Measurements from ENCODE around the gene DPYD. TPM values are rescaled to one million over a fixed set of nuclear protein-coding genes. Genes with fewer than 3 reads are reported as not detected.
"Not testable (repeated sequence)": the region's sequence is repeated elsewhere in the genome, so short reads cannot be mapped to it uniquely, and the experiment has no call there.

DPYD gene
- total and polyA plus RNA-seq, 11 donors = 2.6 to 38.4 (median 7.8) TPM

- Histone ChIP-seq H3K4me1 (peaks cover 0 to 10% (median 0%) of the 10 kb centered on the region in 12 donors), H3K9me3 (no peaks in the 10 kb centered on the region), H3K36me3 (no peaks in the 10 kb centered on the region), H3K27me3 (no peaks in the 10 kb centered on the region), H3K27ac (no peak overlapping the region), H3K4me3 (no peak overlapping the region)
- intact Hi-C loops (cut with DNase I) = loop anchor here in 7 of 10 donors (2.0 to 10.0 kb wide), 4 partner anchors 280 to 810 kb away; no protein-coding TSS in a partner anchor
- TF ChIP-seq POLR2A (IDR thresholded peaks at IDR 0.05) = no peak
- no peak for TF ChIP-seq CTCF (IDR thresholded peaks at IDR 0.05)
- DNase-seq = no peak
- ATAC-seq = no peak
- WGBS, 4 donors = 80 to 84% (median 81%) methylated on average over 4 of the region's 4 CpGs
These were observed 675.8 kb downstream of the DPYD start for GRCh38 chr1:97245026-97245425.

GRCh38 chr1:97243973-97244560 is 676.8 kb downstream of the DPYD start:
- H3K9me3 ChIP-seq = no peaks in the 10 kb centered on the region
- peak; percentile 17 to 56 (median 42) for TF ChIP-seq CTCF (IDR thresholded peaks at IDR 0.05)
- TF ChIP-seq POLR2A (IDR thresholded peaks at IDR 0.05) = no peak
- no peaks in the 10 kb centered on the region for H3K36me3 ChIP-seq
- no peaks in the 10 kb centered on the region for H3K27me3 ChIP-seq
- H3K4me1 ChIP-seq = peaks cover 0 to 10% (median 0%) of the 10 kb centered on the region in 12 donors
- 84 to 90% (median 86%) methylated on average over 2 of the region's 2 CpGs for WGBS, 4 donors
- no peak overlapping the region for H3K4me3 ChIP-seq
- DNase-seq = no peak
- no peak for ATAC-seq
- intact Hi-C loops (cut with DNase I) = loop anchor here in 7 of 10 donors (2.0 to 10.0 kb wide), 4 partner anchors 281 to 811 kb away; no protein-coding TSS in a partner anchor
- H3K27ac ChIP-seq = no peak overlapping the region

GRCh38 chr1:97238816-97239215 is 682.0 kb downstream of the DPYD start:
- H3K4me1 ChIP-seq = no peaks in the 10 kb centered on the region
- 59 to 85% (median 78%) methylated on average over 3 of the region's 3 CpGs for WGBS, 4 donors
- no peak overlapping the region for H3K4me3 ChIP-seq
- H3K36me3 ChIP-seq = peaks cover 0 to 11% (median 4%) of the 10 kb centered on the region in 9 donors
- no peak for DNase-seq
- H3K27me3 ChIP-seq = no peaks in the 10 kb centered on the region
- no peak overlapping the region for H3K27ac ChIP-seq
- intact Hi-C loops (cut with DNase I) = loop anchor here in 1 of 10 donors (10.0 kb wide), 1 partner anchor 544 kb away; no protein-coding TSS in a partner anchor
- ATAC-seq = no peak
- no peak for TF ChIP-seq CTCF (IDR thresholded peaks at IDR 0.05)
- TF ChIP-seq POLR2A (IDR thresholded peaks at IDR 0.05) = no peak
- H3K9me3 ChIP-seq = no peaks in the 10 kb centered on the region

- not testable (repeated sequence) for ATAC-seq, DNase-seq, H3K9me3 ChIP-seq, H3K4me1 ChIP-seq, H3K27me3 ChIP-seq, H3K27ac ChIP-seq, H3K4me3 ChIP-seq
- H3K36me3 ChIP-seq = peaks cover 0 to 28% (median 14%) of the 10 kb centered on the region in 9 donors
- intact Hi-C loops (cut with DNase I) = loop anchor here in 2 of 10 donors (5.0 to 10.0 kb wide), 2 partner anchors 537 to 826 kb away; no protein-coding TSS in a partner anchor
- 83 to 96% (median 93%) methylated on average over 2 of the region's 2 CpGs for WGBS, 4 donors
These were observed 689.5 kb downstream of the DPYD start for GRCh38 chr1:97231354-97231753.
